HG02759 (cell line): Measurements from ENCODE around the gene ASPM.
A peak's percentile ranks its signal among the peaks of the same experiment; 100 is the strongest.

Experiments
- ATAC-seq: cut with Tn5 transposase; IDR thresholded peaks from one replicate; pipeline ENCODE4 v1.9.1; 2021; ENCODE audit warnings: mild to moderate bottlenecking, moderate library complexity; ENCODE audit not compliant: unreplicated experiment

Gene ASPM, protein sequence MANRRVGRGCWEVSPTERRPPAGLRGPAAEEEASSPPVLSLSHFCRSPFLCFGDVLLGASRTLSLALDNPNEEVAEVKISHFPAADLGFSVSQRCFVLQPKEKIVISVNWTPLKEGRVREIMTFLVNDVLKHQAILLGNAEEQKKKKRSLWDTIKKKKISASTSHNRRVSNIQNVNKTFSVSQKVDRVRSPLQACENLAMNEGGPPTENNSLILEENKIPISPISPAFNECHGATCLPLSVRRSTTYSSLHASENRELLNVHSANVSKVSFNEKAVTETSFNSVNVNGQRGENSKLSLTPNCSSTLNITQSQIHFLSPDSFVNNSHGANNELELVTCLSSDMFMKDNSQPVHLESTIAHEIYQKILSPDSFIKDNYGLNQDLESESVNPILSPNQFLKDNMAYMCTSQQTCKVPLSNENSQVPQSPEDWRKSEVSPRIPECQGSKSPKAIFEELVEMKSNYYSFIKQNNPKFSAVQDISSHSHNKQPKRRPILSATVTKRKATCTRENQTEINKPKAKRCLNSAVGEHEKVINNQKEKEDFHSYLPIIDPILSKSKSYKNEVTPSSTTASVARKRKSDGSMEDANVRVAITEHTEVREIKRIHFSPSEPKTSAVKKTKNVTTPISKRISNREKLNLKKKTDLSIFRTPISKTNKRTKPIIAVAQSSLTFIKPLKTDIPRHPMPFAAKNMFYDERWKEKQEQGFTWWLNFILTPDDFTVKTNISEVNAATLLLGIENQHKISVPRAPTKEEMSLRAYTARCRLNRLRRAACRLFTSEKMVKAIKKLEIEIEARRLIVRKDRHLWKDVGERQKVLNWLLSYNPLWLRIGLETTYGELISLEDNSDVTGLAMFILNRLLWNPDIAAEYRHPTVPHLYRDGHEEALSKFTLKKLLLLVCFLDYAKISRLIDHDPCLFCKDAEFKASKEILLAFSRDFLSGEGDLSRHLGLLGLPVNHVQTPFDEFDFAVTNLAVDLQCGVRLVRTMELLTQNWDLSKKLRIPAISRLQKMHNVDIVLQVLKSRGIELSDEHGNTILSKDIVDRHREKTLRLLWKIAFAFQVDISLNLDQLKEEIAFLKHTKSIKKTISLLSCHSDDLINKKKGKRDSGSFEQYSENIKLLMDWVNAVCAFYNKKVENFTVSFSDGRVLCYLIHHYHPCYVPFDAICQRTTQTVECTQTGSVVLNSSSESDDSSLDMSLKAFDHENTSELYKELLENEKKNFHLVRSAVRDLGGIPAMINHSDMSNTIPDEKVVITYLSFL (N-terminal part only)

DNA sequence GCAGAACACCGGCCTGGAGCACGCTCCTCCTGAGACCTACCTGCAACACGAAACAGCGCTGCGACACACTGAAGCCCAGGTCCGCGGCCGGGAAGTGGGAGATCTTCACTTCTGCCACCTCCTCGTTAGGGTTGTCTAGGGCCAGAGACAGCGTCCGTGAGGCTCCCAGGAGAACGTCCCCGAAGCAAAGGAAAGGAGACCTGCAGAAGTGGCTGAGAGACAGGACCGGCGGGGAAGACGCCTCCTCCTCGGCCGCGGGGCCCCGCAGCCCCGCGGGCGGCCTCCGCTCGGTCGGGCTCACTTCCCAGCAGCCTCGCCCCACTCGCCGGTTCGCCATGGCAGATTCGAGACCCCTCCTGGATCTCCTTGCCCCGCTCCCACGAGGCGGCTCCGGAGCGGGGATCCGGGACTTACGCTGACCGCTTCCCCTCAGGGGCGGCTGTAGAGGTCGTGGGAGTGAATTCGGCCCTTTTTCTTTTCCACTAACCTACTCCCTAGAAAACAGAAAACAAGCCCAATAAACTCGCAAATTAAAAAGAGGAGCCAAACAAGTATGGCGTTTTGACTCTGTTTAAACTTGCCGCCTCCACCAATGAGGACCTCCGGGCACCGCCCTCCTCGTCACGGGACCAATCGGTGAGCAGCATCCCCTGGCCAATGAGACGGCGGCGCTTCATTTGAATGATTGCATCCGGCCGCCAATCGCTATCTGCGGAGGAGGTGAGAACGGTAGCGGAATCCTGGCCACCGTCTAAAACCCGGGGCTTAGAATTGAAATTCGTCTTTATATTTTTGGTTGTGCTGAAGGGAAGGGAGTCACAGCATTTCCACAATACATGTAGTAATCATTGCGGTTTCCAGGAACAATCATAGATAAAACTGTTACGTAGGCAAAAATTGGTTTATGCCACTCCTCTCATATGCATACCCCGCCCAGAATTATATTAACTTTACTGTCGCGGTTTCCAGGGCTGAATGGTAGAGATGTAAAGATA, at the start of gene ASPM:
Gene ASPM (minus strand): TSS at position 569 of the 995 bp plus-strand sequence. CDS start 232 bp downstream, at position 337.
- peak; percentile 98 for ATAC-seq

GRCh38 chr1:197195100-197195499, 48.6 kb upstream of the ASPM start:
- ATAC-seq = no peak

DNA sequence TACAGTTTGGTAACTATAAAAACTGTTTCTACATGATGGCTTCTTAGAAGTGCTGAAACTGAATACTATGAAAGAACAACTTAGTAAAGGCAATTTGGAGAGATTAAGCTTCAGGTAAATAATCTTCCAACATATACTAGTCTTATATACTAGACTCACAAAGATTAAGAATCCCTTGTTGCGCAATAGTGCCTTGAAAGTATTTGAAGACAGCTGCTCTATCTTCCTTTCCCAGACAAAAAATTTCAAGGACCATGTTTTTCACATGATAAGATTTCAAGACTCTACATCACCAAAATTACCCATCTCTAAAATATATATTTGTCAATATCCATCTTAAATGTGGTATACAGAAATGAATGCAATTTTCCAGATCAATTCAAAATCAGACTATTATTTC, 37.7 kb upstream of the ASPM start:
- no peak for ATAC-seq

DNA sequence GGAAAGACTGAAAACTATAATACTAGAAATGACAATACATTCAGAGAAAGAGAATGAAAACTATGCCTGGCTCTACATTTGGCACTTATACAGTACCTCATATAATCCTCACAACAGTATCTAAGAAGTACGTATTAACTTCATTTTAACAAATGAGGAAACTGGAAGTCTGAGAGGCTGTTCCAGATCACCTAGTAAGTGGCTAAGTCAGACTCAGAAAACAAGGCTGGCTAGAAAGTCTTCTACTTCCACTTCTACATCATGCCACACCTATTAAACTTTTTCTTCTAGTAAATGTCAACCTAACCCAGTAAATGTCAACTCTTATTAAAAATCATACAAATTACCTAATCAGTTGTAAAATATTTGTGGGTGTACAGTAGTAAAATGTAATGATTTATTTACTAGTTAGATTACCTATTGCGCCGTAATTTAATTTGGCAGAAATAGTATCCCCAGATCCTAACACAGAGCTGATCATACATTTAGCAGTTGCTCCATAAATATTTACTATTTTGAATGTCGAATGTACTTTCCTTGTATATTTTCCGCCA, 36.8 kb upstream of the ASPM start:
- ATAC-seq = no peak

DNA sequence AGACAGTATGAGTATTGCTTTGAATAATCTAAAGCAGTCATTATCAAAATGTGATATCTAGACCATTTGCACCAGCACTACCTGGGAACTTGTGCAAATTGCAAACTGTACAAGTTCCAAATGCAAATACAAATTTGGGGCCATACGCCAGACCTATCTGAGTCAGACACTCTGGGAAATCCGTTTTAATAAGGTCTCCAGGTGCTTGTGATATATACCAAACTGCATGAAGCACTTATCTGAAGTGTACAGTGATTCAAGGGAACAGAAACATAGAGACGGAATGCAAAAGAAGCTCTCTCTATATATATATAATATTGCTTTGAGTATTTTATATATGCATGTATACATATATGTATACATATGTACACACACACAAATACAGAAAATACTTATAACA, 36.2 kb upstream of the ASPM start:
- ATAC-seq = no peak

- ATAC-seq = peak; percentile 56
Measured at GRCh38 chr1:197181982-197182381, 35.5 kb upstream of the ASPM start.

- ATAC-seq = peak; percentile 52
Measured at GRCh38 chr1:197180252-197180878, 33.9 kb upstream of the ASPM start.

DNA sequence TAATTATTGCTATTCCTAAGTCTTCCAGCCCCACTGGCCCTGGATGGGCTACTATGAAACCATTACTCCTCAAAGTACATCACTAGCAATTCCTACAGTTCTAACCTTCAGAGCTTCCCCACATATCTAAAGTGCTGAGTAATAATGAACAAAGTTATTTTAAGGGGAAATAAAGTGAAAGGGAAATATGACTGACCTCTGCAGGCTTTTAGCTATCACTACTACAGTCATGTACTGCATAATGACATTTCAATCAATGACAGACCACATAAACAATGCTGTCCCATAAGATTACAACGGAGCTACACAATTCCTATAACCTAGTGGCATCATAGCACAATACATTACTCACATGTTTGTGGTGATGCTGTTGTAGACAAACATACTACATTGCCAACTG, 32.5 kb upstream of the ASPM start:
- peak; percentile 76 for ATAC-seq

GRCh38 chr1:197174818-197175217, 28.3 kb upstream of the ASPM start:
- no peak for ATAC-seq

GRCh38 chr1:197173571-197174507, 27.4 kb upstream of the ASPM start:
- ATAC-seq = no peak

DNA sequence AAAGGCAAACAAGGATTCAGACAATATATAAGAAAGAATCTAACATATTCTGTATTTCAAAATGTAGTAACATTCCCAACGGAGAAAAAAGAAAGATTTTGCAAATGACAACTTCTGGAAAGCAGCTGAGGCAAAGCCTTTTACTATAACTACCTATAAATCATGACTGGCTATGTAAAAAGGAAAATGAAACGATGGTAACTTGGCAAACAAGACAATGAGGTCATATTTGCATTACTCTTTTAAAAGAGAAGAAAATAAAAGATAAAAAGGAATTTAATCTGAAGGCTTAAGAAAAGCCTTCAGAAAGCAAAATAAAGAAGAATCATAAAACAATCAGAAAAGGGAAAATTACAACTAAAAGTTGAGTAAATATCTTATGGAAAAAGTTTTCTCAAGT, 25.1 kb upstream of the ASPM start:
- no peak for ATAC-seq

GRCh38 chr1:197170538-197170937, 24.1 kb upstream of the ASPM start:
- no peak for ATAC-seq

- ATAC-seq = no peak
Measured at GRCh38 chr1:197159461-197159860, 13.0 kb upstream of the ASPM start.

DNA sequence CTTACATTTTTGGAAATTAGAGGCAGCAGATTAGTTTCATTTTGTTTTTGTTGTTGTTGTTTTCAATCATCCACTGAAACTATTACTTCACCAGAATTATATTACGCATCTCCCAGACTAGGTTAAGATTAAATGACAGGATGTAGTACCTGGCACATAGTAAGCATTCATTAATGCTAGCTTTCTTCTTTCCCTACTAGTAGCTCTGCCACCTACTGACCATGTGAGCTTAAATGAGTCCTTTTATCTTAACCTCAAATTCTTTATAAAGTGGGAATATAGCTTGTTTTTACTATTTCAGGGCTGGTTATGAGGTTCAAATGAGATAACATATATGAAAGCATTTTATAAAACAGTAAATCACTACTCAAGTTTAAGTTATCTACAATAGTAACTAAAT, 10.2 kb upstream of the ASPM start:
- ATAC-seq = no peak

GRCh38 chr1:197152662-197153061, 6.2 kb upstream of the ASPM start:
- no peak for ATAC-seq

DNA sequence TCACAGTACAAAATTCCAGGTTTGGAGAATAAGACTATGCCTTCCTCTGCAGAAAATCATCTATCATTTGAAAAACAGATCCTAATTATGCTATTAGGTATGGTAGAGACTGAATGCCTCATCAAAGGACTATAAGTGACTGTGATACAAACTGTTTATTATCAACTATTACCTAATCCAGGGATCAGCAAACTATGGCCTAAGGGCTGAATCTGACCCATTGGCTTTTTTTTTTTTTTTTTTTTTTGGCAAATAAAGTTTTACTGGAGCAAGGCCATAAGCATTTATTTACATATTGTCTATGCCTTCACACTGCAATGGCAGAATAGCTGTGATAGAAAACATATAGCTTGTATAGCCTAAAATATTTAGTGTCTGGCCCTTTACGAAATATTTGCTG, 4.7 kb upstream of the ASPM start:
- ATAC-seq = no peak

GRCh38 chr1:197150336-197151005, 4.0 kb upstream of the ASPM start:
- ATAC-seq = no peak

GRCh38 chr1:197149340-197149739, 2.9 kb upstream of the ASPM start:
- ATAC-seq = no peak
